ELR (cell line): Measurements from ENCODE around the gene NHLRC1.

Experiments
- DNase-seq: peaks from one replicate; pipeline ENCODE4 v3.0.0-alpha.2; 2015; ENCODE audit warnings: low read depth

The NHLRC1 gene

DNA sequence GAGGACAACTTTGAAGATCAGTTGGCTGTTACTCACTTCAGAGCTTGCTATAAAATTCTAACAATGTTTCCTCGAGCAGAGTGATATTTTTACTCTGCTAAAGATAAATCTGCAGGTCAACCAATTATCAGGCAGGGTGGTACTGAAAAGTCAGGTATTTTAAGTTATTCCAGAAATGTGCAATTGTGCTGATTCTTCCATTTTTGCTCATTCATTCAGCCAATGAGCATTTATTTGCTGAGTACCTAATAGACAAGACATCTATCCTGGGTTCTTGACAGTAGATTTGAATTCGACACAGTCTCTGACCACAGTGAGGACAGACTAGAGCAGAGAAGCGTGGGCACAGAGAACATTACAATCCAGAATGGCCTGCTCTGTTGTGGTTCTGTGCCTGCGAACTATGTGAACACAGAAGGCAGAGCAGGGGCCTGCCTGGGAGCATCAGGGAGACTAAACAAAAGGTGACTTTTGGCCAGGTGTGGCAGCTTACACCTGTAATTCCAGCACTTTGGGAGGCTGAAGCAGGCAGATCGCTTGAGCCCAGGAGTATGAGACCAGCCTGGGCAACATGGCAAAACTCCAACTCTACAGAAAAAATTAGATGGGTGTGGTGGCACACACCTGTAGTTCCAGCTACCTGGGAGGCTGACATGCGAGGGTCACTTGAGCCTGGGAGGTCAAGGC lies 17.6 kb upstream of the NHLRC1 start:
- no peak for DNase-seq

DNA sequence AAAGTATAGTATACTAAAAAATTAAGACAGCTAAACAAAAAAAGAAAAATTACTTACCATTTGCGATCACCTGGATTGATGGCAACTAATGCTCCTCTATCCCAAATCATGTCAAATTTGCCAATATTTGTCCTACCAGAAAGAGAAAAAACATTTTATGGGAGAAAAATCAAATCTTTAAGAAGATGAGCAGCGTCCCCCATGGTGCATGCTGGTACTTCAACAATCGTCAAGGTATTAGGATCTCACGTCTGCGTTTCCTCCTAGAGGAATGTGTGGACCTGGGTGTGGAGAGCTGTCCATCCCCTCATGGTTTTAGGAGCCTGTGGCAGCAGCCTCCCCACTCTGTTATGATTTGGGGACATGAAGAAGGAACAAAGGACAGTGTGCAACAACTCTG lies 16.4 kb upstream of the NHLRC1 start:
- DNase-seq = no peak

DNA sequence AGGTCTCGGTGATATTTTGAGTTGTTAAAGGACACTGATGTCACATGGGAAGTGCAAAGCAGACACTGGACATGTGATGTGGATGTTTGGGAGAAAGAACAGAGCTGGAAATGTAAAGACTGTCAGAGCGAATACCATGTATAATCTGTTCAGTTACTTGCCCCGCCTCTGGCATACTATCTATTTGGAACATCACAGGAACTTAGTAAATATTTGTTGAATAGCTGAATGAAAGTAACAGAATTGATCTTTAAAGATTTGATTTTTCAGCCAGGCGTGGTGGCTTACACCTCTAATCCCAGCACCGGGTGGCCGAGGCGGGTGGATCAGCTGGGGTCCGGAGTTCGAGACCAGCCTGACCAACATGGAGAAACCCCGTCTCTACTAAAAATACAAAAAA lies 13.8 kb upstream of the NHLRC1 start:
- DNase-seq = no peak

DNA sequence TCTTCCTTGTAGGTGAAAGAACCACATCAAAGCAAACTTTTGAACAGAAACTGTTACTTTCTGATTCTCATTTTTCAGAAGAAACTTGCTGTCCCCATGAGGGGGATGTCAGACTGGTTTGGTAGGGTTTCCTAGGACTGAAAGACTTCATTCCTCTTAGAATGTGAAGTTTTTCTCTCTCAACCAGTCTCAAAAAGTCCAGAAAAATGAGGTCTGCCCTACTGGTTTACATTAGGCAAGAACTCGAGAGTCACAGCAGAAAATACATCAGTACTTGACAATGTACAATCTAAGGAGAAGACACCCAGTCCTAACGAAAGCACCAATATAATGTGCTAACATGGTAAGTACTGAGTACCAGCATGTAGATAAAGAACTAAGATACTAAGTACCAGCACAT lies 12.7 kb upstream of the NHLRC1 start:
- no peak for DNase-seq

DNA sequence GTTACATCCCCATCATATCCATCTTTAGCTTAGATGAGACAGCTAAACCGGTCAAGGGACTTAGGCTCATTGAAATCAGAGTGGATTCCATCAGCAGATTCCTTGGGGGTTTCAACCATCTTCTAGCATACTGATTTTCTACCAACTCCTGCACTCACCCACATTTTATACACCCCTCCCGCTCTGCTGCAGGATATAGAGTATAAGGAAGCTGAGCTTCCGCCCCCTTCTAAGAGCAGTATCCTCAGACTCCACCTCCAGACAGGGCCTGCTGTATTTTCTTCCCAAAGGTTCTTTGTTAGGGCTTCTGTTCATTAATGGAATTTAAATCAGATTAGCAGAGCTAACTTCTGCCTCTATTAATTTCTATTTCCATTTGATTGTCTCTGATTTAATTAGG lies 9.9 kb upstream of the NHLRC1 start:
- DNase-seq = no peak

DNA sequence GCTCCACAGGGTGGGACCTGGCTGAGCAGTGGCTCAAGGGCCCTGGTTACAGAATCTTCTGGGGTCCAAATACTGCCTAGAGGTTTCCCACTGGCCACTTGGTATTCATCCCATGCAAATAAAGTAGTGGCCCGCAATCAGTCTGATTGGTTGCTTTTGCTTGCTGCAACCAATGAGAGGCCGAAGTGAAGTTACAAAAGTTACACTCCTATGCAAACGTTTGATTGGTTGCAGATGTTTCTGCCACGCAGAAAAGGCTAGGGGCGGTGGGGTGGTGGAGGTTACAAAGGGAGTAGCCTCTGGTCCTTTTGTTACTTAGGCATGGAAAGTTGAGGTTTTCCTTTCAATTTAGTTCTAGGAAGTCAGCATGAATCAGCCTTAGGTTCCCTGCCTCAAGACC lies 3.6 kb upstream of the NHLRC1 start:
- peak; percentile 18 for DNase-seq

DNA sequence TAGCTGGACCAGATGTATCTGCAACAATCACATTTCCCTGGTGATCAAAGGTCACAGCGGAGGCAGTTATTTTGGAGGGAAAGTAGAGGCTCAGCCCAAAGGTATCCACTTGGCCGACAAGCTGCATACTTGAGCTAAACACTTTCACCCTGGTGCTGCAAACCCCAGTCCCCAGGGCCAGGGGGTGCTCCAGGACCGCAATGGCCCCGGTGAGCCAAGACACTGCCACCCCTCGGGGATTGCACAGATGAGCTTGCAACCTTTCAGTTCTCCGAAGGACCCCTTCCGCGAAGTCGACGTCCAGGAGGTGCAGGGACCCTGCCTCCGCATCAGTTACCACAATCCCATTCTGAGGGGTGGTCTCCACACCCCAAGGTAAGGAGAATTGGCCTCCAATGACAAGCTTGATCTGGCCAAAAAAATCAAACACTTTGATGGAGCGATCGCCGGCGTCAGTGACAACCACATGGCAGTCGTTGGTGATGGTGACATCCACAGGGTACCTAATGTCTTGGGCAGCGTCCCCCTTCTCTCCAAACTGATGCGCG lies 823 bp downstream of the NHLRC1 start:
- DNase-seq = no peak

DNA sequence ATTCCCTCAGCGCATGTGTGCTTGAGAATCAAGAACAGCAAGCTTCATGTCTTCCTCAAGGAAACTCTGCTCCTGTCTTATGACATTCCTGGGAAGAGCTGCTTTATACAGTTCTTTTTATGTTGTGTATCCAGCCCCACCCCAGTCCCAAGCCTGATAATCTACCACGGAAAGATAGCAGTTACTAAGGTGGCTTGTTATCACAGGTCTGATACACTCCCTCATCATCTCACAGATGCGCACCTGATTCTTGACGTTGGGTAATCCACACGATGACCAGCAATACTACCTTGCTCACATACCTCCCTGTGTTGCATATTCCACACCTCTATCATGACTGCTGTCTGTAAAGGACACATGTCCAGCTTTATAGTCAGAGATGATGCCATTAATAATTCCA lies 3.2 kb downstream of the NHLRC1 start:
- no peak for DNase-seq

DNA sequence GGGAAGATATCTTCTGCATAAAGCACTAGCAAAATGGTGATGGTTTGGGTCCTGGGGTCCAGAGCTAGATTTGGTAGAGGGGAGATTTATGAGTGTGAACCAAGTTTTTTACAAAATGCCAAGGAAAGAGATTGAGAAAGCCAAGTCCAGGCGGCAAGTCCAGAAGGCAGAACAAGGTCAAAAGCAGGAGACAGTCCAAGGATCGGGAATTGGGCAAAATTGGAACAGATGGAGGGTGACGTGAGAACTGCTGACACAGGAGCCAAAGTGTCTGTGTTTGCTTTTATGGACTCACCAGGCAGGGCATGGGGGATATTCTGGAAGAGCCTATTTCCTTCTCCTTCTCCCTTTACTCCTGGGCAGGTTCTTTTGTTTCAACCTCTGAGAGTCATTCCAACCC lies 4.1 kb downstream of the NHLRC1 start:
- DNase-seq = no peak

DNA sequence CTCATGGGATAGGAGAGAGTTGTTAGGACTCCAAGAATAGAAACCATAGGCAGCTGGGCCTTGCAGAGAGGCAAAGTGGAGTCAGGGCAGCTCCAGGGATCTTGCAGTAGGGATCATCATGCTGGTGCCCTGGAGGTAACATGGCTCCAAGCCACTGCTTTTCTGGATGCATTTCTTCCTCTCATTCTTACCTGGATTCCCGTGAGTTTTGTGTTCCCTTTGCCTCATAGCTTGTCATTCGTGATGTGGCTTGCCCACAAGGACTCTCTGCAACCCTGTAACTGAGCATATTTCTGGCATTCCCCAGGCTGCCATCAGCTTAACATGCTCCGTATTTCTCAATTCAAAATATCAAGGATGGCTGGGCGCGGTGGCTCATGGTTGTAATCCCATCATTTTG lies 5.3 kb downstream of the NHLRC1 start:
- no peak for DNase-seq

DNA sequence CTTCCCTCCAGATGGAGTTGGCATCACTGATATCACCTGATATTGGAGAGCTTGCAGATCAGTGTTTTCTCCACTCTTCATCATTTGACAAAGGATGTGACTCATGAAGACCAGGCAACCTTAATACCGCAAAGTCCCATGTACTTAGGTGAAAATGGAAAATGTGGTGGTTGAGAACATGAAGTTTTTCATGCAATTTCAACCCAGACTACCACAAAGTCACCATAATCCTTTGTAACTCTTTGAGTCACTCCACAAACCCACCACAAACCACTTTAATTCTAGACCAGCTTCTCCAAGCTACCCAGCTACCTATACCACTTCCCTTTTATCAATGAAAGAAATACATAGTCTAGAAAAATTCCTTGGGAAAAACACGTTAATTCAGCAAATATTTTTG lies 7.1 kb downstream of the NHLRC1 start:
- peak; percentile 14 for DNase-seq

DNA sequence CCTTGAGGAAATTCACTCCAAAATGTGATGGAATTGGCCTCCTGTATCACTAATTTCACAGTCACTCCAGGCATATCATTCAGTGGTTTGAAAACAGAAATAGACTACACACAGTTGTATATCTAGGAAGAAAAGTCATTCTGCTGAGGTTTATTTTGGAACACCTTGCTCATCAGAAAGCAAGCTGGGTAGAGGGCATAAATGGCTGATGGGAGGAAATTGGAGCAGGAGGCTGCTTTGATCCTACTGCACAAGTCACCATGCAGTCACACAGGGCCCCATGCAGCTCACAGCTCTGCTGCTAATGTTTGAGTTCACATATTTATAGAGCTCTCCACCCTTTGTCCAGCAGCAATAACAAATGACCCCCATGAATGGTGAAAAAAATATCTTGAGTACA lies 12.3 kb downstream of the NHLRC1 start:
- DNase-seq = no peak

DNA sequence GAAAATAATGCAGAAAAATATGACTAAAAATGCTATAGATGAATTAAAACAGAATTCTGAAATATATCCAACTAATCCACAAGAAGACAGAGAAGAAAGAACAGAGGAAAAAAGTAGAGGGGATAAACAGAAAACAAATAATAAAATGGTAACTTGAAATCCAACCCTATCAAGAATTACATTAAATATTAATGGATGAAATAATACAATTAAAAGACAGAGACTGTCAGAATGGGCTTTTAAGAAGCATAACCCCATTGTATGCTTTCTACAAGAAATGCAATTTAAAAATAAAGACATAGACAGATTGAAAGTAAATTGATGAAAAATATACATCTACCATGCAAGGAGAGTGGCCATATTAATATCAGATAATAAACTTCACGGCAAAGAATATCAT lies 15.4 kb downstream of the NHLRC1 start:
- no peak for DNase-seq

DNA sequence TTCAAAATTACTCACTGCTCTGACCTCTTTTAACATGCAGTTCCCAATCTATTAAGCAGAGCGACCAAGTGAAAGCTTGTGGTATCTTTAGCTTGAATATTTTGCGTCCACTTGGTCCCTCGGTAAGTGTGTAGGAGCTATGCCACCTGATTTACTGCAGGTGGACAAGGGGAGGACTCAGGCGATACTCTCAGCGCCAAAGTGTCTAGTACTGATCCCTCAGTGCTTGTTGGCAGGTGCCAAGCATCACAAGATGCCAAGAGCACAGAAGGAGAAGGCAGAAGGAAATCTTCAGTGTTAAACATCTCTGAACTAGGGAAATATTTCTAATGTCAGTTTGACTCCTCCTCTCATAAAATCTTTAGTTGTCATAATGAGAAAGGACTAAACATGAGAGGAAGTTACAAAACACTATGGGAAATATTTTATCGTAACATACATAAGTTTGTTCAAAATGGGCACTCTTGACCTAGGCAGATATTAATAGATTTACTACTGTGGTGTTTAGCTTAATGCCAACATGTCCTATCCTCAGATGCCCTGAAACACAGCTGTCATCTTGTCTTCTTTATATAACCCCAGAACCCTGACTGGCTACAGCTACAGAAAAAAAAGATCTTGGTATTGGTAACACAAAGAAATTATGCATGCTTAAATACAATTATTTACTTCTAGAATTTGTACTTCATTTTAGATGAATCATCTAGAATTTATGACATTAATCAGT lies 19.5 kb downstream of the NHLRC1 start:
- DNase-seq = no peak

DNA sequence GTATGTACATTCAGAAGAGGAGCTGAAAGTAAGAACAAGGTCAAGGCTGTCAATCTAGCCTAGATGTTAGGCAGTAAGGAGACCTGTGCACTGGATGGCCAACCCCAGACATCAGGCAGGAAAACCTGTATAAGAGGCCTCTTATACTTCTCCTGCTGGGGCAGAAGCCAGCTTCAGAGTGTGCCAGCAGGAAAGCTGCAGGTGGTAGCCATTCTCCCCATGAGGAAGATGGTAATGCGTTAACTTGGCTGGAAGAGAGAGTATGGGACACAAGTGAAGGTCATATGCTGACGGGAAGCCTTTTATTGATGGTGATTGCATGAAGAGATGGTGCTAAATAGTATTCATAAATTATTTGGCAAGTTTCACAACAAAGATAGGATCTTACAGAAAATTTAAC lies 20.6 kb downstream of the NHLRC1 start:
- no peak for DNase-seq

DNA sequence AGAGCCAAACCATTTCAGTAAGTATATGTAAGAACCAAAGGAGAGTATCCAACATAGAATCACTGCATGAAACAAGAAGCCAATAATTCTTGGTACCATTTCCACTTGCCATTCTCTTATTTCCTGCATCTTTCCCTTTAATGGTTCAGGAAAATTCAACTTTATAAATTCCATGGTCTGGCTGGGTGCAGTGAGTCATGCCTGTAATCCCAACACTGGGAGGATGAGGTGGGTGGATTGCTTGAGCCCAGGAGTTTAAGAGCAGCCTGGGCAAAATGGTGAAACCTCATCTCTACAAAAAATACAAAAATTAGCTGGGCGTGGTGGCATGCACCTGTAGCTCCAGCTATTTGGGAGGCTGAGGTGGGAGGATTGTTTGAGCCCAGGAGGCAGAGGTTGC lies 21.2 kb downstream of the NHLRC1 start:
- peak; percentile 61 for DNase-seq

DNA sequence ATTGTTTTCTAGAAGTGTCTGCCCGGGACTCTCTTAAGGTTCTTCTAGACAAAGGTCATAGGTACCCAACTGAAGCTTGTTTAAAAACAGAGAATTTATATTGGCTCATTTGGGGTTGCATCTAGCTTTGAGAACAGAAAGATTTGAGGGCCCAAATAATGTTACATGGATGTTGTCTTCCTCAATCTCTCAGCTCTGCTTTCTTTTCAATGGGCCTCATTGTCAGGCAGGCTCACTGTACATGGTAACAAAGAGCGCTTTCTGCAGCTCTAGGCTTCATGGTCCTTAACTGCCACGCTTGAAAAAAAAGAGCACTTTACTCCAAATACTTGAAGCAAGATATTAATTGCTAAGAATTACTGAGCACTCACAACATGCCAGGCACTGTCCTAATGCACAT lies 22.2 kb downstream of the NHLRC1 start:
- no peak for DNase-seq

DNA sequence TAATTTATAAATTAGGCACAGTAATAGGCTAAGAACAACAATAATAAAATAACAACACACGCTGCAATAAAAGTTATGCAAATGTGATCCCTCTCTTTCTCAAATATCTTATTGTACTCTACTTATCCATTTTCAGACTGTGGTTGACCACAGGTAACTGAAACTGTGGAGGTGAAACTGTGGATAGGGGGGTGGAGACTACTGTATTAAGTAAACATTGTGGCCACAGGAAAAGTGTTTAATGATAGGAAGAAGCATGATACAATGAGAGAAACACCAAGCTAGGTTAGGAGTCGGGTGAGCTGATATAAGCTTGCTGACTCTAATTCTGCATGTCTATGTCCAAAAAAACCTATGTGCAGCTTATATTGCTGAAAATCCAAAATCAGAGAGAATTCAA lies 23.0 kb downstream of the NHLRC1 start:
- DNase-seq = no peak

DNA sequence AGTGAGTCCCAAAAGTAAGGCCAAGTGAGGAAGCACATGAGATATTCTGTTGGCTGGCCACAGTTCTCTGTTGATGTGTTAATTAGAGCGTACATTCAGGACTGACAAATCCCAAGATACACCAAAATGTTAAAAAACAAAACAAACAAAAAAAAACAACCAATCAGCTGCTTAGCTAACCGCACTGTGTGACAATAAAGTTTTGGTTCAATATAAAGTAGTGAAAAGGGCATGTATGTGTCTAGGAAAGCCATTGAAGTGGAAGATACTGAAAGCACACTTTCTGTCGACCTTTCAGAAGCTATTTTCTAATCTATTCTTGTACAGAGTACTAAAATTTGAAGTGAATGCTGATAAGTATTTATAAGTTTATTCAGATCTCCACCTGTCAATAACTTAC lies 26.1 kb downstream of the NHLRC1 start:
- no peak for DNase-seq

DNA sequence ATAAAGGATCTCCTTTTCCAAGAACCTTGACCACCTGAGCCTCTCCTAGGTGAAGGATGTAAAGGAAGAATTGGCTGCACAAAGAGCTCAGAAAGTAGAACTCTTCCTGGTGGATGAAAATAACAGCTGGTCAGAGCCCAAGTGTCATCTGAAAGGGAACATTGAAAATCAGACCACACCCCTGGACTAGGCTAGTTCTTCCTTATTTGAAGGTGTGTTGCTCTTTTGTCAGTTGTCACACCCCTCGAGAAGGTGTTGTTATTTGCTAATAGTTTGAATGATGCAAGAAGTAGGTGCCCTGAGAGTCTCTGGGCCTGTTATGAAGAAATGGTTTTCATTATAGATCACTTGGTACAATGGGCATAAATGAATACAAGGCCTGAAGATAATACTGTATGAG lies 31.1 kb downstream of the NHLRC1 start:
- DNase-seq = no peak

DNA sequence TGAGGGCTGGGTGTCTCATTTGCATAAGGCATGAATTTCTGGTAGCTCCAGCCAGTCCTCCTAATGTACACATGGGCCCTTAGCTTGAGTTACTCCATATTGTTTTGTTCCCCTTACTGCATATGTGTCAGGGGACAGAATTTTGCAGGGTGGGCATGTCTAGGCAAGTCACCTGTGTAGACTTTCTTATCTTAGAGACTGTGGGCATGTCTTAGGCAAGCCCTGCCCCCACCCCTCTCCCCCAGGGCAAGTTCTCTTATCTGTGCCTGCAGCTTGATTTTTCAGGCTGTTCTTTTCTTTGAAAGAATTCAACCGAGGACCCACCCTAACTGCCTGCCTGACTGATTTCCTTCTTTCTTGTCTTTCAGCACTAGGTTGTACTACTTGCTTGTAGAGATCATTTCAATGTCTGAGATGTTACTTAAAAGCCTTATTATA lies 32.1 kb downstream of the NHLRC1 start:
- DNase-seq = no peak

DNA sequence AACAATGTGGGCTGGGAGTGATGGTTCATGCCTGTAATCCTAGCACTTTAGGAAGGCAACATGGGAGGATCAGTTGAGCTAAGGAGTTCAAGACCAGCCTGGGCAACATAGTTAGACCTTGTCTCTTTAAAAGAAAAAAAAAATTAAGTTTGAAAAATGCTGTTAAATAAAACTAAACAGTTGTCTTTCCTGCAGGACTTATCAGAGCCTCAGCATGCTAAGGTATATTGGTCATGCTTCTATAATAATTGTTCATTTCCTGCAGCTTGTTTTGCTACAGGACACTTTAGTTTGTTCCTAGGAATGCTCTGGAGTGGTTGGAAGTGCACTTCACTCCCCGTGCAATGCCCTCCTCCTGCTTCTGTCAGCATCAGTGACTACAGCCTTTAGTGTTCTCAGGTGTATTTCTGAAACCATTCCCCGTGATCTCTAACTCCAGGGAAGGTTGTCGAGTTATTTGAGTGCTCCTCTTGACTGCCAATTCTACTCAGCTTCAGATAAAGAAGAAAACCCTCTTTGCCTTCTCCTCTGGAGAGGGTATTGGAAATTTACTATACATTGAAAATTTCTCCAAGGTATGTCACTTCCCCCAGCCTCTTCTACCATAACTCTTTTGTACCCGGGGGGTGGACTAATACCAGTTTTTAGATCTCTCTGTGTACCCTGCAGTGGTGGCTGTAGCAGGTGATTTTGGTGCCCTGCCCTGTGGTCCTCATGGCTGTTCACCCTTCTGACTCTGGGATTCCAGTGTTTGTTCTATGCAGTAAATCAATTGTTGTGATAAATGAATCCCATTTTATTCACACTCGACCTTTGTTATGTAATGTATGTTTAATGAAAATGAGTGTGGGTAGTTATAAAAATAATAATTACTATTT lies 33.8 kb downstream of the NHLRC1 start:
- DNase-seq = no peak
